Gastrocnemius medialis (tissue), 4 donors: ENCODE measurements around the gene PLXND1. TPM values are rescaled to one million over a fixed set of nuclear protein-coding genes. Genes with fewer than 3 reads are reported as not detected.

Experiments used
- ATAC-seq, 2 donors: fragments of 150-250 bp; one replicate each; pipeline ENCODE4 v1.9.1; 2016
- DNase-seq, 2 donors: peaks; one replicate each; pipeline ENCODE4 v3.0.0-alpha.2; 2019
- H3K27ac ChIP-seq, 4 donors: fragments of 200-600 bp; sonication (generic); 1 replicate in 1 of 4; 2 replicates in 3 of 4; pipeline ENCODE4 v1.5.1; 2016 to 2018; ENCODE audit warnings: mild to moderate bottlenecking in 2 of 4, moderate library complexity in 1 of 4
- H3K27me3 ChIP-seq, 3 donors: fragments of 200-600 bp; sonication (generic) in 2 of 3; 1 replicate in 1 of 3; 2 replicates in 2 of 3; pipeline versions ENCODE4 v1.5.1 to v1.6.0; 2016 to 2019; ENCODE audit warnings: mild to moderate bottlenecking in 1 of 3, moderate library complexity in 1 of 3
- H3K36me3 ChIP-seq, 2 donors: fragments of 200-600 bp; sonication (generic) in 1 of 2; one replicate each; pipeline ENCODE4 v1.5.1; 2017 to 2018
- H3K4me1 ChIP-seq, 2 donors: fragments of 200-600 bp; sonication (generic) in 1 of 2; one replicate each; pipeline ENCODE4 v1.5.1; 2016 to 2017; ENCODE audit warnings: mild to moderate bottlenecking in 2 of 2
- H3K4me3 ChIP-seq, 4 donors: fragments of 200-600 bp; sonication (generic) in 3 of 4; 1 replicate in 1 of 4; 2 replicates in 3 of 4; pipeline ENCODE4 v1.5.1; 2016 to 2019; ENCODE audit warnings: mild to moderate bottlenecking in 2 of 4
- H3K9me3 ChIP-seq, 3 donors: fragments of 200-600 bp; sonication (generic) in 2 of 3; 1 replicate in 1 of 3; 2 replicates in 2 of 3; pipeline ENCODE4 v1.5.1; 2016 to 2019
- POLR2A ChIP-seq, 2 donors: fragments of 450-650 bp; IDR thresholded peaks; one replicate each; pipeline ENCODE4 v1.6.1; 2017; ENCODE audit warnings: antibody characterized with exemption in 2 of 2, mild to moderate bottlenecking in 2 of 2, moderate library complexity in 2 of 2
- in situ Hi-C, 4 donors: fragments of 200-750 bp; cut with MboI; loops; one replicate each; pipeline versions ENCODE4 v1.15.0 to v1.8.0; 2017; ENCODE audit warnings: low sequenced_read_pairs in 4 of 4
- intact Hi-C: fragments of 100-400 bp; cut with DNase I; formaldehyde crosslinking; loops from one replicate; pipeline ENCODE4 v1.15.1; 2023; ENCODE audit warnings: low total_unique reads
- total RNA-seq, 4 donors: library from RNA; depleted of rRNA; stranded (reverse); fragments of >200 nt; gene quantifications; one replicate each; pipeline versions ENCODE4 v1.1.0 to v1.2.3, GENCODE V29; 2016
- TF ChIP-seq, protein P1 (sequence below), 5 experiments: fragments of 450-650 bp in 3 of 5; fragments of 200-600 bp in 2 of 5; sonication (generic) in 2 of 5; IDR thresholded peaks in 4 of 5; conservative IDR thresholded peaks in 1 of 5; 1 replicate in 4 of 5; 2 replicates in 1 of 5; pipeline ENCODE4 v1.5.1; 2016 to 2019; ENCODE audit warnings: antibody characterized with exemption in 5 of 5, mild to moderate bottlenecking in 3 of 5, moderate library complexity in 3 of 5

Gene PLXND1
- total RNA-seq, 4 donors from 2014 or later = 15.7 to 70.9 (median 19.9) TPM

DNA sequence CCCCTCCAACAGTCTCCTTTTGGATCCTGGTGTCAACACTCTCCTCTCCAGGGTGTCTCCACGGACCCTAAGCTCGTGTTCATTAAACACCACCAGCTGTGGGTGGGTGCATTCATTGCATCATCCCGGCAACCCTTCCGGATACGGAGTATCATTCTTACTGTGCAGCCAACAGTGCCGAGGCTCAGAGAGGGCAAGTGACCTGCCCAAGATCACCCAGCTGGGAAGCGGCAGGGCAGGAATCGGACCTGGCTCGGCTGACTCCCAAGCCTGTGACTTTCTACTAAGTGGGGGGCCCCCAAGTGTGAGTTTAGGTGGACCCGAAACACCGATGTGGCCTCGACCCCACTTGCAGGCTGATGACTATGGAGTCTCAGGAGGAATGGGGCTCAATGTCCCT lies 43.1 kb downstream of the PLXND1 start:
- no peak overlapping the region for H3K4me3 ChIP-seq
- intact Hi-C loops = no loop called here
- TF ChIP-seq POLR2A (IDR thresholded peaks at IDR 0.05) = no peak
- TF ChIP-seq, protein P1, sequence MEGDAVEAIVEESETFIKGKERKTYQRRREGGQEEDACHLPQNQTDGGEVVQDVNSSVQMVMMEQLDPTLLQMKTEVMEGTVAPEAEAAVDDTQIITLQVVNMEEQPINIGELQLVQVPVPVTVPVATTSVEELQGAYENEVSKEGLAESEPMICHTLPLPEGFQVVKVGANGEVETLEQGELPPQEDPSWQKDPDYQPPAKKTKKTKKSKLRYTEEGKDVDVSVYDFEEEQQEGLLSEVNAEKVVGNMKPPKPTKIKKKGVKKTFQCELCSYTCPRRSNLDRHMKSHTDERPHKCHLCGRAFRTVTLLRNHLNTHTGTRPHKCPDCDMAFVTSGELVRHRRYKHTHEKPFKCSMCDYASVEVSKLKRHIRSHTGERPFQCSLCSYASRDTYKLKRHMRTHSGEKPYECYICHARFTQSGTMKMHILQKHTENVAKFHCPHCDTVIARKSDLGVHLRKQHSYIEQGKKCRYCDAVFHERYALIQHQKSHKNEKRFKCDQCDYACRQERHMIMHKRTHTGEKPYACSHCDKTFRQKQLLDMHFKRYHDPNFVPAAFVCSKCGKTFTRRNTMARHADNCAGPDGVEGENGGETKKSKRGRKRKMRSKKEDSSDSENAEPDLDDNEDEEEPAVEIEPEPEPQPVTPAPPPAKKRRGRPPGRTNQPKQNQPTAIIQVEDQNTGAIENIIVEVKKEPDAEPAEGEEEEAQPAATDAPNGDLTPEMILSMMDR (IDR thresholded peaks at IDR 0.05 in 4 of 5, conservative IDR thresholded peaks at IDR 0.05 in 1 of 5) = no peak
- no peak for ATAC-seq
- peak overlapping the region in 2 of 4 donors; percentile 43 to 52 for H3K27ac ChIP-seq
- no peak for DNase-seq
- in situ Hi-C loops = no loop called here
- H3K9me3 ChIP-seq = no peaks in the 10 kb centered on the region
- no peaks in the 10 kb centered on the region for H3K27me3 ChIP-seq
- H3K4me1 ChIP-seq = peaks cover 17 to 26% of the 10 kb centered on the region in 2 donors
- no peaks in the 10 kb centered on the region for H3K36me3 ChIP-seq

DNA sequence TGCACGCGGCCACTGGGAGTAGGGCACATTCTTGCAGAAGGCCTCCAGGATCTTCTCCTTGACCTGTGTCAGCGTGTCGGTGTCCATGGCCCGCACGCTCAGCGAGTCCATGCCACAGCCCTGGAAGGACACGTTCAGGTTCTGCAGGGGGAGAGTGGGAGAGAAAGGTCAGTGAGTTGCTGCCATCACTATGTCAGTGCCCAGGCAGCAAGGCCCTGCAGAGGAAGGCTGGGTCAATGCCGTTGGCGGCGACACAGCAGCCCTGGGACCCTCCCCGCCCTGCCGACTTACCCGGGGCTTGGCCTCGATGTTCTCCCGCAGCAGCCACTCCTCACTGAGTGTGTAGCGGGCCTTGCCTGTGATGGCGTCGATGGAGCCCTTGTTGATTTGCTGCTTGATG lies 43.7 kb downstream of the PLXND1 start:
- intact Hi-C loops = no loop called here
- no peaks in the 10 kb centered on the region for H3K9me3 ChIP-seq
- H3K4me1 ChIP-seq = peaks cover 23 to 31% of the 10 kb centered on the region in 2 donors
- H3K27ac ChIP-seq = no peak overlapping the region
- ATAC-seq = no peak
- TF ChIP-seq POLR2A (IDR thresholded peaks at IDR 0.05) = no peak
- TF ChIP-seq, protein P1 (IDR thresholded peaks at IDR 0.05 in 4 of 5, conservative IDR thresholded peaks at IDR 0.05 in 1 of 5) = no peak
- in situ Hi-C loops = no loop called here
- no peaks in the 10 kb centered on the region for H3K36me3 ChIP-seq
- no peak overlapping the region for H3K4me3 ChIP-seq
- DNase-seq = no peak
- H3K27me3 ChIP-seq = no peaks in the 10 kb centered on the region

DNA sequence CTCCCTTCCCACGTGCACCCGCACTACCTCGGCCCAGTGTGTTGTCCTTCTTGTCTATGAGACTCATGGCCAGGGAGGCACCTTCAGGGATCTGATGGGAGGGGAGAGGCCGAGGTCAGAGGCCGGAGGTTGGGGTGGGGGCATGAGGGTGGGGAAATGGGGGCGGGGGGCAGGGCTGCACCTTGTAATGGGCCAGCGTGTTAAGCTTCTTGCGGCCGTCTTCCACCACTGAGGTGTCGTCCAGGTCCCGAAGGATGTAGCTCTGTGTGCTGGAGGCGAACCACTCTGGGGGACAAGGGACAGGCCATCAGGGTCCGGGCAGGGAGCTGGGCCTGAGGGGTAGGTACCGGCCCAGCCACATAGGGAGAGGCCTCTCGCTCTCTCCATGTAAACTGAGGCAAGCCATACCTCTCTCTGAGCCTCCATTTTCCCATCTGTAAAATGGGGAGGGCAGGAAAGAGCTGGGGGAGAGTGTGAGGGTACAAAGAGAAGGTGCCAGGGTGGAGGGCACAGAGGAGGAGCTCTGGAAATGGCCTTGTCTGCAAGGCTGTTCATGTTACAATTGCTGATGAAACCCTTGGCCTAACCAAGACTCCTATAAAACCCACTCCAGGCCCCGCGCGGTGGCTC lies 44.7 kb downstream of the PLXND1 start:
- Histone ChIP-seq H3K4me1 (peaks cover 32 to 37% of the 10 kb centered on the region in 2 donors), H3K4me3 (no peak overlapping the region), H3K27me3 (no peaks in the 10 kb centered on the region), H3K36me3 (no peaks in the 10 kb centered on the region), H3K9me3 (no peaks in the 10 kb centered on the region), H3K27ac (peak overlapping the region; percentile 66 to 76 (median 72))
- in situ Hi-C loops = no loop called here
- intact Hi-C loops = no loop called here
- ATAC-seq = no peak
- DNase-seq = no peak
- no peak for TF ChIP-seq POLR2A (IDR thresholded peaks at IDR 0.05)
- TF ChIP-seq, protein P1 (IDR thresholded peaks at IDR 0.05 in 4 of 5, conservative IDR thresholded peaks at IDR 0.05 in 1 of 5) = no peak

DNA sequence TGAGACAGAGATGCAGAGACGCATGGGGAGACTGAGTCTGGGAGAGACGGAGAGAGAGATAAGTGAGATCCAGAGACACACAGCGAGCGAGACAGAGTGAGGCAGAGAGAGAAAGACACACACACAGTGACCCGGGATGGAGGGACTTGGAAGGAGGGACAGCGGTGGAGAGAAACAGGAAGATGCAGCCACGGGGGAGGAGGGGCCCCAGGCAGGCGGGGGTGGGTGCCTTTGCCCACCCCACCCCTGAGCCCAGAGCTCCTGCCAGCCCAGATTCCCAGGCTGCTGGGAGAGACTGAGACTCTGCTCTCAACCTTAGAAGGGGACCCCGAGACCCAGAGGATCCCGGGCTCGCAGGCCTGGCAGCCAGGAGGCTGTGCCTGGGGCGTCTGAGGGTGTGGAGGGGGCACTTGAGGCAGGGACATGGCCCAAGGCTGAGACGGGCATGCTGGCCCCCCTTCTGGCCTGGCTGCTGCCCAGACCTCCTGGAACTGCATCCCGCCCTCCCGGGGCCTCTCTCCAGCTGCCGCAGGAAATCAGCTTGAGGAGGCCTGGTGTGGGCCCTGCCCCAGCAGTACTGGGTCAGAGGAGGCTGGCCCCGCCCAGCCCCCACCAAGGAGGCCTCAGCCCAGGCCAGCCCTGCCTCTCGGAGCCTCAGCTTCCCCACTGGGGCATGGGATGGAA lies 45.4 kb downstream of the PLXND1 start:
- in situ Hi-C loops = no loop called here
- H3K4me3 ChIP-seq = no peak overlapping the region
- no peak for TF ChIP-seq POLR2A (IDR thresholded peaks at IDR 0.05)
- TF ChIP-seq, protein P1 (IDR thresholded peaks at IDR 0.05 in 4 of 5, conservative IDR thresholded peaks at IDR 0.05 in 1 of 5) = no peak
- H3K36me3 ChIP-seq = no peaks in the 10 kb centered on the region
- no peaks in the 10 kb centered on the region for H3K27me3 ChIP-seq
- peak overlapping the region; percentile 66 to 76 (median 72) for H3K27ac ChIP-seq
- ATAC-seq (peak; percentile 55 to 57), DNase-seq (peak in 1 of 2 donors; percentile 64)
- intact Hi-C loops = no loop called here
- H3K9me3 ChIP-seq = no peaks in the 10 kb centered on the region
- peaks cover 32 to 38% of the 10 kb centered on the region in 2 donors for H3K4me1 ChIP-seq
